Mucosa of stomach (tissue), 1 donor: ENCODE measurements around the gene CNIH2.

Experiments used
- H3K27me3 ChIP-seq: one replicate; pipeline ENCODE4 v1.7.0; 2013; ENCODE audit warnings: mild to moderate bottlenecking, low read length; ENCODE audit not compliant: control insufficient read depth, insufficient read depth
- H3K36me3 ChIP-seq: one replicate; pipeline ENCODE4 v1.7.0; 2013; ENCODE audit warnings: low read length; ENCODE audit not compliant: control insufficient read depth, insufficient read depth
- H3K4me1 ChIP-seq: one replicate; pipeline ENCODE4 v1.7.0; 2013; ENCODE audit warnings: mild to moderate bottlenecking, low read length; ENCODE audit not compliant: control insufficient read depth, insufficient read depth
- H3K4me3 ChIP-seq: one replicate; pipeline ENCODE4 v1.7.0; 2013; ENCODE audit warnings: low read length
- H3K9ac ChIP-seq: one replicate; pipeline ENCODE4 v1.7.0; 2013; ENCODE audit warnings: mild to moderate bottlenecking, low read length, moderate library complexity
- H3K9me3 ChIP-seq: one replicate; pipeline ENCODE4 v1.7.0; 2013; ENCODE audit warnings: mild to moderate bottlenecking, low read length, moderate library complexity; ENCODE audit not compliant: control insufficient read depth
- donor health status: Pancreatic carcinoma.

CNIH2 gene

DNA sequence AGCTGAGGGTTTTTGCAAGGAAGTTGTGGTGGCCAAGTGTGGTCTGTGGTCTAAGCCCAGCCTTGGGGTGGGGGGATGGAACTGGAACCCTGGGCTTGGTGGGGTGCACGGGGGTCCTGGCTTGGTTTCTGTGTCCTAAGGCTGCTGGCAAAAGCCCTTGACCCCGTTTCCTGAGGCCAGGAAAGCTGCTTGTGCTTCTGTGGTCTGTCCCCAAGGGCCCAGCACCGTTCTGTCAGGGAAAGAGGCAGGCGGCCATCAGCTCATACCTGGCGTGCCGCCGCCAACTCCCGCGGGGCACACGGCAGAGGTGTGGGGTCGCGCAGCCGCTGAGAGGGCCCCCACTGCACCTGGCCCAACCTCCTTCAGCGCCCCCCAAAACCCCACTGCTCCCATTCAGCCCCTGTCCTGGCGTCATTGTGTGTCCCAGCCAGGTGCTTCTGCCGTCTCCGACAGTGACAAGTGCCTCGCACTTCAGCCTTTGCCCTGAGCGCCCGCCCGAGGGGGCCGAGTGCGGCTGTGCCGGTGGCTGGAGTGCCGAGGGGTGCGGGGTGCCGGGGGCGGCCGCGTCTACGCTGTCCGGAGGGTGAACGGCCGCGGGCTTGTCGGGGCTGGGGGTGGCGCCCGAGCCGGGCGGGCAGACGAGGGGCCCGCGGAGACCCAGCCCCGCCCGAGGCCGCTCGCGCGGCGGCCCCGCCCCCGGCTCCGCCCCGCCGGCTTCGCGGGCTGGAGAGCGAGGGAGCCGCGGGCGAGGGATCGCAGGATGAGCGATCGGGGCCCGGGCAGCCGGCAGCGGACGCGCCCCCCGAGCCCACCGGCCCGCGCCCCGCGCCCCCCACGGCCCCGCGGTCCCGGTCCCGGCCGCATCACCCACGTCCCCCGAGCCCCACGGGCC lies at the start of gene CNIH2:
Gene CNIH2, plus strand, starts transcription at position 705 of the 892 bp plus-strand sequence. CDS start 282 bp downstream, outside the sequence.
- Histone ChIP-seq H3K4me1 (peaks cover 12% of the 10 kb centered on the region), H3K4me3 (no peak within 1 kb of the TSS), H3K9me3 (no peaks in the 10 kb centered on the region), H3K9ac (no peak within 1 kb of the TSS), H3K27me3 (peaks cover 3% of the 10 kb centered on the region), H3K36me3 (peaks cover 13% of the 10 kb centered on the region)

DNA sequence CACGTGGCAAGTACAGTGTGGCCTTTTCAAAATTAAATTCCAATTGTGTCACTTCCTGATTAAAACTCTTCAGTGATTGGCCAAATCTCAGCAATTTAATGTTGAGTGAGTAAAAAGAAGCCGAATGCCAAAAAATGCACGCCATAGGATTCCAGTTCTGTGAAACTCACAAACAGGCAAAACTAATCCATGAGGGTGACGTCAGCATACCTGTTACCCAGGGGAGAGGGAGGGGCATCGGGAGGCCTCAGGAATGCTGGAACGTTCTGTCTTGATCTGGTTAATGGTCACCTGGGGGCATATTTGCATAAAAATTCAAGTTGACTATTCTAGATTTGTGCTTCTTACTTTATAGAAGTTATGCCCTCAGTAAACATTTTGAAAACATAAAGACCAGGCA lies 49.5 kb upstream of the CNIH2 start:
- no peak overlapping the region for H3K9ac ChIP-seq
- H3K4me1 ChIP-seq = no peaks in the 10 kb centered on the region
- H3K9me3 ChIP-seq = no peaks in the 10 kb centered on the region
- no peaks in the 10 kb centered on the region for H3K36me3 ChIP-seq
- H3K4me3 ChIP-seq = no peak overlapping the region
- H3K27me3 ChIP-seq = no peaks in the 10 kb centered on the region

DNA sequence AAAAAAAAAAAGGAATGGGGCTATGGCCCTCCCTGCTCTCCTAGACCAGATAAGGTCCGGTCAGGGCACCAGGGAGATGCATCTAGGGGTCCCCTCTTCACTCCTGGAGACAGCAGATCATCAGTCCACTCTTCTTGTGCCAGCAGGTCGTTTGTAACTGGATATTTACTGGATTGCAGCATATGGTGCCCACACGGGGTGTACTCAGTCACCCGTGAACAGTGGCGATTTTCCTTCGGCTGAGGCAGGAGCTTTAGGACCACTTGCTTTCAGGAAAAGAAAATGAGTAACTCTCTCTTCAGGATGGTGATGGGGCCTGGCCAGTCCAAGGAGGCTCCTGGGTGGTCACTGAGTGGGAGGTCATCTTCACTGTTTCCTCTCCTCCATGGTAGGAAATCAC lies 47.8 kb upstream of the CNIH2 start:
- no peak overlapping the region for H3K4me3 ChIP-seq
- no peaks in the 10 kb centered on the region for H3K36me3 ChIP-seq
- no peaks in the 10 kb centered on the region for H3K9me3 ChIP-seq
- no peak overlapping the region for H3K9ac ChIP-seq
- no peaks in the 10 kb centered on the region for H3K27me3 ChIP-seq
- no peaks in the 10 kb centered on the region for H3K4me1 ChIP-seq

DNA sequence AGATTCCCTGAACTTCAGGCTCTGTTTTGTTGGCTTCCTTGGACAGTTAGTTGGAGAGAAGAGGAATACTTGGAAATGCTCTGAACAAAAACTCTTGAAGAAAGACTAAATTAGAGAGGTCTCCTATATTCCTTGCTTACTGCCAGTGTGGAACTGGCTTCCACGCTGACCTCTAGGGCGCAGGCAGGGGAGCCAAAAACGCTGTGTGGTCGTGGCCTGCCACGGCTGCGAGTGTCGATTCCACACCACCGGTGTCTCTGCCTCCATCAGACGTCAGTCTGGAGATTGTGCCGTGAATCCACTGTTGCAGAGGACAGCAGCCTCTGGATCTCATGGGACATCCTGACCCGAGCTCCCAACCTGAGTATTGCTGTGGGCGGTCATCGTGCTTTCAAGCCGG lies 47.0 kb upstream of the CNIH2 start:
- Histone ChIP-seq H3K4me1 (no peaks in the 10 kb centered on the region), H3K36me3 (peaks cover 2% of the 10 kb centered on the region), H3K27me3 (no peaks in the 10 kb centered on the region), H3K9ac (no peak overlapping the region), H3K9me3 (no peaks in the 10 kb centered on the region), H3K4me3 (no peak overlapping the region)

DNA sequence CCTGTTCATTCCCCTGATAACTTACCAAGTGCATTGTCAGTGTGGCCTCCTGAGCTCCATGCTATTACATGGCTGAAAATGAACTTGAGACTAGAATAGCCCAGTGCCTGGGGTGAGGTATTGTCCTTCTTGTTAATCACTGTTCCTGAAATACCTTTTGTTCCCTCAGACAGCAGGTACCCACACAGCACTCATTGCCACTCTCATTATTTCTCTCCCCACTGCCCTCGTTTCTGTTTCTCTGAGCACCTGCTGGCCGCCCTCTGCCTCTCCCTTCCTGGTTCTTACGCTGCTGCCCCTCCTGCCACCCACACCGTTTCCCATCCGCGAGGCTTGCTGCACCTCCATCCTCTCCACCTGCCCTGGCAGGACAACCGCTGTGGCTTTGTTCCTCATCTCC lies 46.4 kb upstream of the CNIH2 start:
- Histone ChIP-seq H3K4me3 (no peak overlapping the region), H3K9me3 (no peaks in the 10 kb centered on the region), H3K9ac (no peak overlapping the region), H3K36me3 (peaks cover 5% of the 10 kb centered on the region), H3K27me3 (no peaks in the 10 kb centered on the region), H3K4me1 (no peaks in the 10 kb centered on the region)

DNA sequence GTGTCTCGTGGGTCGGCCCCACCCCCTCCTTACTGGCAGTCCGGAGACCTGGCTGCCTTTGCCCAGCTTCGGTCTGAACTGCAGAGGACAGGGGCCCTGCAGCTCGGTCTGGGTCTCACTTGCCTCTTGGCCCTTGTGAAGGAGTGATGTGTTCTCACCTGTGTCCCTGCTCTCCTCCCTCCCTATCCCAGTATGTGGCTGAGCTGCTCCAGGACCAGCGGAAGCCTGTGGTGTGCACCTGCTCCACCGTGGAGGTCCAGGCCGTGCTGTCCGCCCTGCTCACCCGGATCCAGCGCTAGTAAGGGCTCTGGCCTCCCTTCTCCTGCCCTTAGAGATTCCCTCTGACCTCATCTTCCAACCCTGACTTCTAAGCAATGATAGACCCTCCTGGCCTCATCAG lies 45.2 kb upstream of the CNIH2 start:
- Histone ChIP-seq H3K4me3 (no peak overlapping the region), H3K4me1 (no peaks in the 10 kb centered on the region), H3K27me3 (no peaks in the 10 kb centered on the region), H3K9me3 (no peaks in the 10 kb centered on the region), H3K9ac (no peak overlapping the region), H3K36me3 (peaks cover 5% of the 10 kb centered on the region)

DNA sequence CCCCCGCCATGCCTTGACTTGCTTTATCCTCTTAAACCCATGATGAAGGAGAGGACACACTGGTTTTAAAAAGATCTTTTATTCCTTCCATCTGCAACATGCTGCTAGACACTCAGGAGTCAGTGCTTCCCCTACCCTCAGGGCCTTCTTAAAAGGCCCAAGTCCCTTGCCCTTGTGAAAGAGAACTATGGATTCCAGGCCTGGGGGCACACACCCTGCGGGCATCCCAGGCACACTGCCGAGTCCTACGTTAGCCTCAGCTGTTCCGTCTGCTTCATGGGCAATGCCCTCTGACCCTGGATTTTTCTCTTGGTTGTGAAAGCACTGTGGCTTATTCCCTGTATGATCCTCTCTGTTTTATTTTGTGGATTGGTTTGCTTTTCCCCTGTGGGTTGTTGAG lies 44.7 kb upstream of the CNIH2 start:
- H3K4me3 ChIP-seq = no peak overlapping the region
- H3K4me1 ChIP-seq = no peaks in the 10 kb centered on the region
- H3K36me3 ChIP-seq = peaks cover 5% of the 10 kb centered on the region
- no peaks in the 10 kb centered on the region for H3K27me3 ChIP-seq
- no peaks in the 10 kb centered on the region for H3K9me3 ChIP-seq
- H3K9ac ChIP-seq = no peak overlapping the region

DNA sequence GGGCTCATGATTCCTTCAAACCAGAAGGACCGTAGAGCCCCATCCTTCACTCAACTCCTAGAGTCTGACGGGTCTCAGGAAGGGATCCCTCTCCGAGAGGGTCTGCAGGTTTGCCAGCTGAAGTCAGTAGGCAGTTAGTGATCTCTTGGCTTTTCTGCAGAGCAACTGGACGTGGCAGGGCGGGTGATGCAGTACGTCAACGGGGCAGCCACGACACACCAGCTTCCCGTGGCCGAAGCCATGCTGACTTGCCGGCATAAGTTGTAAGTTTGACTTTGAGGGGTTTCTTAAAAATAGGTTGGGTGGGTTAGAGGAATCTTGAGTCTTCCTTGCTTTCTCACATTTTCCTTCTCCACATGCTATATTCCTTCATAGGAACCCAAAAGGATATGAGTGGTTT lies 42.8 kb upstream of the CNIH2 start:
- H3K9me3 ChIP-seq = no peaks in the 10 kb centered on the region
- no peaks in the 10 kb centered on the region for H3K4me1 ChIP-seq
- H3K9ac ChIP-seq = no peak overlapping the region
- H3K27me3 ChIP-seq = no peaks in the 10 kb centered on the region
- H3K4me3 ChIP-seq = no peak overlapping the region
- H3K36me3 ChIP-seq = peaks cover 5% of the 10 kb centered on the region

DNA sequence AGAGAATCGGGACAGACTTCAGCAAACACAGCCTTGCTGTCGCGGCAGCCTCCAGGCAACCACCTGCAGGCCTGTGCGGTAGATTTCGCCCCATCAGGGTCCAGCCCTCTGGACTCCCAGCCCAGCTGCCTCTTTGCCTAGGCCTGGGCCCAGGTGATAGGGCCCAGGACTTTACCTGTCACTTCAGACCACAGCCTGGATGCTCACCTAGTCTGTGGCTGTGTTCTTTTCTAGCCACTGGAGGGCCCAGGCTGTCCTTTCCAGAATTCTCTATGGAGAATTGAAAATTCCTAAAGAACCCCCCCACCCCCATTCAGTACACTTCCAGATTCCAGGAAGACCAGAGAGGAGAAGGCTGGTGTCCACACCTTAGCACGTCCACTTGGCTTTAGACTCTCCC lies 40.1 kb upstream of the CNIH2 start:
- Histone ChIP-seq H3K4me3 (no peak overlapping the region), H3K9me3 (no peaks in the 10 kb centered on the region), H3K9ac (no peak overlapping the region), H3K27me3 (no peaks in the 10 kb centered on the region), H3K4me1 (no peaks in the 10 kb centered on the region), H3K36me3 (peaks cover 12% of the 10 kb centered on the region)

DNA sequence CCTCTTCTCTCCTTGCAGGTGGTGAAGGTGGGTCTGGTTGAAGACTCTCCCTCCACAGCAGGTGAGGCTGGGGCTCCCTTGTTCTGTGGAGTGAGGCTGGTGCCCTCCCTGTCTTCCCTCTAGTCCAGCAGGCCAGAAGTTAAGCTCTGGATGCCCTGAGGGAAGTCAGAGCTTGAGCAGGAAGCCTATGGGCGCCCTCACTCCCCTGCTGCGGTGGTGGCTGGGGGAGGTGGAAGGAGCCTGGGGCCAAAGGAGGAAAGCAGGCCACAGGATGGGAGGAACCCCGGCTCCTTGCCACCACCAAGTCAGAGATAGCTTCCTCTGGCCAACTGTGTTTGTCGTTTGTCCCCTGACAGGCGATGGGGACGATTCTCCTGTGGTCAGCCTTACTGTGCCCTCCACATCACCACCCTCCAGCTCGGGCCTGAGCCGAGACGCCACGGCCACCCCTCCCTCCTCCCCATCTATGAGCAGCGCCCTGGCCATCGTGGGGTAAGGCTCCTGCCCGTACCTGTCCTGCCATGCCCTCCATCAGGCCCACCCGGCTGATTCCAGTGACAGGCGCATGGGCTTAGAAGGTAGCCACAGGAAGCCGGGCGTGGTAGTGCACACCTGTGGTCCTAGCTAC lies 39.1 kb upstream of the CNIH2 start:
- H3K4me1 ChIP-seq = no peaks in the 10 kb centered on the region
- H3K4me3 ChIP-seq = no peak overlapping the region
- peaks cover 12% of the 10 kb centered on the region for H3K36me3 ChIP-seq
- H3K9me3 ChIP-seq = no peaks in the 10 kb centered on the region
- no peaks in the 10 kb centered on the region for H3K27me3 ChIP-seq
- H3K9ac ChIP-seq = no peak overlapping the region

DNA sequence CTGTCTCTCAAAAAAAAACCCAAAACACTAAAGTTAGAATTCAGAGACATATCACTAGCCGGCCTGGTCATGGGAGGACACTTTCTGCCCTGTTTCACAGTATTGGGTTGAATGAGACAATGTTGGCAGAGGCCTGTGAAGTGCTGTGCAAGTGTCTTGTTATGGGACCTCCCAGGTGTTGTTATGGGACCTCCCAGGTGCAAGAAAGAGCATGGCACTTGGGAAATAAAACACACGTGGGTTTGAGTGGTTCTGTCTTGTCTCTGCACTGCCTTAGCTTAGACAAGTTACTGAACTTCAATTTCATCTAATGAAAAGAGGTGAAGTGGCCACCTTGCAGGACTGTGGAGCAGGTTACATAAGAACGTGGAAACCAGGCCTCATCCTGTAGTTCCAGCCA lies 38.5 kb upstream of the CNIH2 start:
- Histone ChIP-seq H3K9me3 (no peaks in the 10 kb centered on the region), H3K4me1 (no peaks in the 10 kb centered on the region), H3K36me3 (peaks cover 12% of the 10 kb centered on the region), H3K27me3 (no peaks in the 10 kb centered on the region), H3K4me3 (no peak overlapping the region), H3K9ac (no peak overlapping the region)

DNA sequence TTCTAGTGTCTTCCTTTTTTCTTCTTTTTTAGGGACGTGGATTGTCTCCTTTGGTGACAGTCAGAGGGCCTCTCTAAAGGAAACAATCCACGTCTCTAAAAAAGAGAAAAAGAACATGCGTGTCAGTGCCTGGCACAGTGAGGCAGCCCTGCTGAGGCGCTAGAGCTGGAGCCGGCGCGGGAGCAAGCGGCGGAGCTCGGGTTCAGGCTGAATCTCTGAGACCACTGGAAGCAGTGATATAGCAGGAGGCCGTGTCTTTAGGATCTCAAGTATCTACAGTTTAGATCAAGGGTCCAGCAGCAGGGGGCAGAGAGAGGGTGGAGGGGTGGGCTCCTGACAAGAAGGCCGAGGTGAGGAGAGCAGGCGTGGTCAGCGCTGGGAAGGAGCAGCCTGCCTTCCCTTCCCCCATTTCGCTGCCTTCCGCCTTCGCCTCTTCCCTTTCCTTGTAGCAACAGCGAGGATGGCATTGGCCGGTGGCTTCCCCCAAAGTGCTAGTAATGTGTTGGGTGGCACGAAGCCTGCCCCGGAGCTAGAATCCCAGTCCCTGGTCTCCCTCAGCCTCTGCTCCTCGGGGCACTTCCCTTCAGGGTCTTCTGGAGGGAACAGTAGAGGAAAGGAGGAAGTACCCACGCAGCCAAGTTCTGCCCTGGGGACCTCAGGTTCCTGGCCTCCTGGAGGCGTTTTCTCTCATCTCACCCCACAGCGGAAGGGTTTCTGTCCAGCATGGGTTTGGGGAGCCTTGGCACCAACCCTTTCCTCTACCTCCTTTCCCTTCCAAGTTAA lies 37.8 kb upstream of the CNIH2 start:
- Histone ChIP-seq H3K4me1 (no peaks in the 10 kb centered on the region), H3K9ac (no peak overlapping the region), H3K36me3 (peaks cover 12% of the 10 kb centered on the region), H3K9me3 (no peaks in the 10 kb centered on the region), H3K27me3 (no peaks in the 10 kb centered on the region), H3K4me3 (no peak overlapping the region)
